22Rv1 (cell line): ENCODE data around the gene PMEPA1.
A peak's percentile ranks its signal among the peaks of the same experiment; 100 is the strongest.

ENCODE experiments used
- H3K27ac ChIP-seq: fragments of 450-650 bp; 2 replicates; pipeline ENCODE4 v1.5.1; 2017
- ZFX ChIP-seq: fragments of 450-650 bp; IDR thresholded peaks from 2 replicates; pipeline ENCODE4 v1.6.1; 2017; ENCODE audit warnings: antibody characterized with exemption, borderline replicate concordance
- TF ChIP-seq, protein P1 (sequence below): fragments of 450-650 bp; IDR thresholded peaks from 2 replicates; pipeline ENCODE4 v1.5.1; 2017; ENCODE audit warnings: mild to moderate bottlenecking

PMEPA1 gene

DNA sequence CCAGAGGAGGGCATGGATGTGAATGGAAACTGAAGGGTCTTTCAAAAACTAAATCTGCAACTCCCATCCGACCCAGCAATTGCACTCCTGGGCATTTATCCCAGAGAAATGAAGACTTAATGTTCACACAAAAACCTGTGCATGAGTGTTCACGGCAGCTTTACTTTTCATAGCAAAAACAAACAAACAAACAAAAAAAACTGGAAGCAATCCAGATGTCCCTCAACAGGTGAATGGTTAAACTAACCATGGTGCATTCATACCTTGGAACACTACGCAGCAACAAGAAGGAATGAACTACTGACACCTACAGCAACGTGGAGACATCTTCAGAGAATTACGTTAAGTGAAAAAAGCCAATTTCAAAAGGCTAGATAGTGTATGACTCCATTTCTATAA lies 32.2 kb downstream of the PMEPA1 start:
- TF ChIP-seq, protein P1, sequence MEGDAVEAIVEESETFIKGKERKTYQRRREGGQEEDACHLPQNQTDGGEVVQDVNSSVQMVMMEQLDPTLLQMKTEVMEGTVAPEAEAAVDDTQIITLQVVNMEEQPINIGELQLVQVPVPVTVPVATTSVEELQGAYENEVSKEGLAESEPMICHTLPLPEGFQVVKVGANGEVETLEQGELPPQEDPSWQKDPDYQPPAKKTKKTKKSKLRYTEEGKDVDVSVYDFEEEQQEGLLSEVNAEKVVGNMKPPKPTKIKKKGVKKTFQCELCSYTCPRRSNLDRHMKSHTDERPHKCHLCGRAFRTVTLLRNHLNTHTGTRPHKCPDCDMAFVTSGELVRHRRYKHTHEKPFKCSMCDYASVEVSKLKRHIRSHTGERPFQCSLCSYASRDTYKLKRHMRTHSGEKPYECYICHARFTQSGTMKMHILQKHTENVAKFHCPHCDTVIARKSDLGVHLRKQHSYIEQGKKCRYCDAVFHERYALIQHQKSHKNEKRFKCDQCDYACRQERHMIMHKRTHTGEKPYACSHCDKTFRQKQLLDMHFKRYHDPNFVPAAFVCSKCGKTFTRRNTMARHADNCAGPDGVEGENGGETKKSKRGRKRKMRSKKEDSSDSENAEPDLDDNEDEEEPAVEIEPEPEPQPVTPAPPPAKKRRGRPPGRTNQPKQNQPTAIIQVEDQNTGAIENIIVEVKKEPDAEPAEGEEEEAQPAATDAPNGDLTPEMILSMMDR, result no peak
- no peak for TF ChIP-seq ZFX
- peak overlapping the region; percentile 93 for H3K27ac ChIP-seq

- TF ChIP-seq, protein P1, result no peak
- no peak for TF ChIP-seq ZFX
- H3K27ac ChIP-seq, result peak overlapping the region; percentile 93
Observed at GRCh38 chr20:57676589-57677583, 32.9 kb downstream of the PMEPA1 start.

- peak overlapping the region; percentile 93 for H3K27ac ChIP-seq
- TF ChIP-seq ZFX, result no peak
- TF ChIP-seq, protein P1, result no peak
Observed at GRCh38 chr20:57675773-57676172, 34.0 kb downstream of the PMEPA1 start.

DNA sequence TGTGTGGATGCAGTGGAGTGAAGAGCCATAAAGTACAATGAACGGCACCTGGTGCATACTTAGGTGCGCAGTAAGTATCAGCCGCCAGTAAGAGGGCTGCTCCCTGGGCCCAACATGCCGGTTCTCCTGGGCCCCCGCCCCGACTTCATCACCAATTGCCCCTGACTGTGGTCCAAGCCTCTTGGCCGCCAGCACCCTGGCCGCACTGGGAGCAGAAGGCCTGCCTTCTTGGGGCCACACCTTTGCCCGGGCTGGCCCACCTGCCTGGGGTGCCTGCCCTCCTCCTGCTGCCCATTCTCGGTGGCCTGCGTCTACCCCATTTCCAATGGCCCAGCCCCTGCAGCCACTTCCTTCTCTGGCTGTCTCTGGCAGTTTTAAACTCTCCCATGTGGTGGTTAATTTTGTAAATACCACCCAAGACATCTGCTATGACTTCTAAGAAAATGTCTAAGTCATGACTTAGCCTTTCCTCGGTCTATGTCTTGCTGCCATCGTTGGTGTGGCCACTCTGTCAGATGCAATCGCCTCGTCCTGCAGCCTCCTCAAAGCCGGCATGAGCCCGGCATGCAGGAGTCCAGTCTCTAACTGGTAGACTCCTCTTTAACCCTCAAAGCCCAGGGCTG lies 36.8 kb downstream of the PMEPA1 start:
- H3K27ac ChIP-seq, result peak overlapping the region; percentile 93
- TF ChIP-seq ZFX, result no peak
- TF ChIP-seq, protein P1, result no peak

DNA sequence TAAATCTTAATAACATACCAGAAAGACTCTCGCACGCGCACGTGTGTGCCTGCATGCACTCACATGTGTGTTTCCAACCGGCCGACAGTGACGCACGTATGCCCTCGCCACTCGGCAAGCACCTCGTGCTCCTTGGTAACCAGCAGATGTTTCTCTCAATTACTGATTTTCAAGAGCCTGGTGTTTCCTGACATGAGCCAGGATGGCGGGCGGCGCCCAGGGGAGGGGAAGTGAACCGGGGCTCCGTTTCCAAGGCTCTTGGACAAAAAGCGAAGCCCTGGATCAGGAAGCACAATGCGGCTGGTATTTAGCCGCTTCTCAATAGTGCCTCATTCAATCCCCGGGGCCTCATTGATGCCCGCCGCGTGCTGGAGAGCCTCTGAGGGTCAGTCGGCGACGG lies 37.7 kb downstream of the PMEPA1 start:
- peak overlapping the region; percentile 93 for H3K27ac ChIP-seq
- no peak for TF ChIP-seq ZFX
- TF ChIP-seq, protein P1, result no peak

DNA sequence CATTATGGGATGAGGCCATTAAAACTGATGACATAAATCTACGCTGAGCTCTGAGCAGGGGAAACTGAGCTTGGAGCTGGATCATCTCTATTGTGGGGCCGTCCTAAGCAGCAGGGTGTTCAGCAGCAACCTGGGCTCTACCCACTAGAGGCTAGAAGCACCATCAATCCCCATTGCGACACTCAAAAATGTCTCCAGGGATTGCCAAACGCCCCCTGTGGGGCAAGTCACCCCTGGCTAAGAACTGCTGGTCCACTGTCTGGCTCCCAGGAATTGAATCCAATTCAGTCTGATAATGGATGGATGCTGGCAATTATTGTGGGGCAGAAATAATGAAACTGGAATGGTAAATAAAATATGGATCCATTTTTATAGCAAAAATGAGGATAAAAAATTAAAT lies 38.2 kb downstream of the PMEPA1 start:
- TF ChIP-seq, protein P1, result no peak
- TF ChIP-seq ZFX, result no peak

DNA sequence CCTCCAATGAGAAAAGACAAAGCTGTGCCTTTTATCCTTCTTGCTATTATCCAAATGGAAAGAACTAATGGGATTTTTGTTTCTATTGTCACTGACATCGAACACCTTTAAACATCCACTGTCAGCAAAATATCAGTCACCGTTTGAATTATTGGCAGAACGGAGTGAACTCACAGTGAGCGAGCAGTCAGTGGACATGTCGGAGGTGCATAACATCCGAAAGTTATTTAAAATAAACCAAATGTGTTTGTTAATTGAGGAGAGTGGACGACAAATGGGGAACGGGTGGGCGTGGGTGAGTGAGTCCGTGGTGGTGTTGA lies 38.8 kb downstream of the PMEPA1 start:
- TF ChIP-seq ZFX, result no peak
- TF ChIP-seq, protein P1, result no peak
- H3K27ac ChIP-seq, result peak overlapping the region; percentile 93

More for the DNA sequence above, 38.2 kb downstream of the PMEPA1 start:
- H3K27ac ChIP-seq, result peak overlapping the region; percentile 93
